HepG2 (cell line): ENCODE data around the gene ITGB7. TPM values are rescaled to one million over a fixed set of nuclear protein-coding genes. Genes with fewer than 3 reads are reported as not detected.

Experiments
- ERF ChIP-seq: IDR thresholded peaks from 2 replicates; pipeline ENCODE4 v1.6.1; 2018; ENCODE audit warnings: missing biosample characterization, missing genetic modification reagents
- HCFC1 ChIP-seq: fragments of 150-350 bp; IDR thresholded peaks from 2 replicates; pipeline ENCODE4 v1.6.1; 2014; ENCODE audit warnings: low read depth, low read length
- HNF4A ChIP-seq: sonication (generic); formaldehyde crosslinking; IDR thresholded peaks from 2 replicates; pipeline ENCODE4 v1.4.0; 2020; ENCODE audit warnings: missing genetic modification reagents
- NCOA1 ChIP-seq: sonication (generic); formaldehyde crosslinking; IDR thresholded peaks from 2 replicates; pipeline ENCODE4 v1.9.0; 2021; ENCODE audit warnings: missing genetic modification reagents
- PITX1 ChIP-seq: sonication (generic); formaldehyde crosslinking; IDR thresholded peaks from 2 replicates; pipeline ENCODE4 v1.5.1; 2020; ENCODE audit warnings: mild to moderate bottlenecking, missing genetic modification reagents
- RFX5 ChIP-seq: IDR thresholded peaks from 2 replicates; pipeline ENCODE4 v1.6.1; 2011; ENCODE audit warnings: low read depth, low read length, improper control_type of control experiment
- SAFB2 ChIP-seq: sonication (generic); formaldehyde crosslinking; IDR thresholded peaks from 2 replicates; pipeline ENCODE4 v1.5.1; 2020; ENCODE audit warnings: missing genetic modification reagents, low read depth, mild to moderate bottlenecking, borderline replicate concordance
- SMC3 ChIP-seq: IDR thresholded peaks from 2 replicates; pipeline ENCODE4 v1.6.1; 2011; ENCODE audit warnings: low read length, improper control_type of control experiment
- SP140L ChIP-seq: sonication (generic); formaldehyde crosslinking; IDR thresholded peaks from 2 replicates; pipeline ENCODE4 v1.4.0; 2020; ENCODE audit warnings: missing genetic modification reagents, borderline replicate concordance
- YY1 ChIP-seq: IDR thresholded peaks from 2 replicates; pipeline ENCODE4 v1.6.1; 2011; ENCODE audit warnings: low read length, low read depth, moderate library complexity, mild to moderate bottlenecking; ENCODE audit not compliant: insufficient read depth, insufficient replicate concordance
- ZC3H13 ChIP-seq: sonication (generic); formaldehyde crosslinking; IDR thresholded peaks from 2 replicates; pipeline ENCODE4 v1.8.1; 2023; ENCODE audit warnings: mild to moderate bottlenecking, missing genetic modification reagents, moderate library complexity
- ZNF225 ChIP-seq: sonication (generic); formaldehyde crosslinking; IDR thresholded peaks from 2 replicates; pipeline ENCODE4 v1.4.0; 2020; ENCODE audit warnings: mild to moderate bottlenecking, missing genetic modification reagents
- ZNF280D ChIP-seq: sonication (generic); formaldehyde crosslinking; IDR thresholded peaks from 2 replicates; pipeline ENCODE4 v1.5.1; 2020; ENCODE audit warnings: mild to moderate bottlenecking, missing genetic modification reagents
- ZNF331 ChIP-seq: sonication (generic); formaldehyde crosslinking; IDR thresholded peaks from 2 replicates; pipeline ENCODE4 v1.4.0; 2020; ENCODE audit warnings: missing genetic modification reagents
- ZNF614 ChIP-seq: IDR thresholded peaks from 2 replicates; pipeline ENCODE4 v1.6.1; 2018; ENCODE audit warnings: missing biosample characterization, missing genetic modification reagents, inconsistent platforms, borderline replicate concordance
- ZNF619 ChIP-seq: sonication (generic); formaldehyde crosslinking; IDR thresholded peaks from 2 replicates; pipeline ENCODE4 v1.4.0; 2020; ENCODE audit warnings: mild to moderate bottlenecking, missing genetic modification reagents
- polyA plus RNA-seq, 8 experiments: library from polyadenylated mRNA; depleted of rRNA in 3 of 8; stranded (reverse) in 7 of 8; unstranded in 1 of 8; fragments of >200 nt; fragmentation: Illumina TruSeq in 4 of 8; extraction: Trizol in 4 of 8; gene quantifications; 2 replicates each; pipeline versions ENCODE4 v1.2.1 to v1.2.3, GENCODE V29; 2011 to 2016; ENCODE audit warnings: low read depth in 4 of 8, missing spikeins in 1 of 8, mixed read lengths in 1 of 8; ENCODE audit not compliant: insufficient read depth in 1 of 8
- total RNA-seq, 5 experiments: library from RNA; depleted of rRNA; stranded (reverse); fragments of >200 nt; fragmentation: Illumina TruSeq; extraction: Trizol; gene quantifications; 2 replicates each; pipeline ENCODE4 v1.2.3, GENCODE V29; 2016; ENCODE audit warnings: low read depth in 1 of 5
- TF ChIP-seq, protein P1 (sequence below): sonication (generic); formaldehyde crosslinking; IDR thresholded peaks from 2 replicates; pipeline ENCODE4 v1.4.0; 2020; ENCODE audit warnings: missing genetic modification reagents
- TF ChIP-seq, protein P2 (sequence below): sonication (generic); formaldehyde crosslinking; IDR thresholded peaks from 2 replicates; pipeline ENCODE4 v1.4.0; 2020; ENCODE audit warnings: mild to moderate bottlenecking, missing genetic modification reagents
- TF ChIP-seq, protein P3 (sequence below): IDR thresholded peaks from 2 replicates; pipeline ENCODE4 v1.6.1; 2016; ENCODE audit warnings: low read depth, control low read depth

ITGB7 gene
- total and polyA plus RNA-seq, 2 of the 13 experiments (the other 11 are each of a cell fraction or from before 2014, with no cell fraction given): 0.16 to 0.18 TPM

- TF ChIP-seq, protein P1, sequence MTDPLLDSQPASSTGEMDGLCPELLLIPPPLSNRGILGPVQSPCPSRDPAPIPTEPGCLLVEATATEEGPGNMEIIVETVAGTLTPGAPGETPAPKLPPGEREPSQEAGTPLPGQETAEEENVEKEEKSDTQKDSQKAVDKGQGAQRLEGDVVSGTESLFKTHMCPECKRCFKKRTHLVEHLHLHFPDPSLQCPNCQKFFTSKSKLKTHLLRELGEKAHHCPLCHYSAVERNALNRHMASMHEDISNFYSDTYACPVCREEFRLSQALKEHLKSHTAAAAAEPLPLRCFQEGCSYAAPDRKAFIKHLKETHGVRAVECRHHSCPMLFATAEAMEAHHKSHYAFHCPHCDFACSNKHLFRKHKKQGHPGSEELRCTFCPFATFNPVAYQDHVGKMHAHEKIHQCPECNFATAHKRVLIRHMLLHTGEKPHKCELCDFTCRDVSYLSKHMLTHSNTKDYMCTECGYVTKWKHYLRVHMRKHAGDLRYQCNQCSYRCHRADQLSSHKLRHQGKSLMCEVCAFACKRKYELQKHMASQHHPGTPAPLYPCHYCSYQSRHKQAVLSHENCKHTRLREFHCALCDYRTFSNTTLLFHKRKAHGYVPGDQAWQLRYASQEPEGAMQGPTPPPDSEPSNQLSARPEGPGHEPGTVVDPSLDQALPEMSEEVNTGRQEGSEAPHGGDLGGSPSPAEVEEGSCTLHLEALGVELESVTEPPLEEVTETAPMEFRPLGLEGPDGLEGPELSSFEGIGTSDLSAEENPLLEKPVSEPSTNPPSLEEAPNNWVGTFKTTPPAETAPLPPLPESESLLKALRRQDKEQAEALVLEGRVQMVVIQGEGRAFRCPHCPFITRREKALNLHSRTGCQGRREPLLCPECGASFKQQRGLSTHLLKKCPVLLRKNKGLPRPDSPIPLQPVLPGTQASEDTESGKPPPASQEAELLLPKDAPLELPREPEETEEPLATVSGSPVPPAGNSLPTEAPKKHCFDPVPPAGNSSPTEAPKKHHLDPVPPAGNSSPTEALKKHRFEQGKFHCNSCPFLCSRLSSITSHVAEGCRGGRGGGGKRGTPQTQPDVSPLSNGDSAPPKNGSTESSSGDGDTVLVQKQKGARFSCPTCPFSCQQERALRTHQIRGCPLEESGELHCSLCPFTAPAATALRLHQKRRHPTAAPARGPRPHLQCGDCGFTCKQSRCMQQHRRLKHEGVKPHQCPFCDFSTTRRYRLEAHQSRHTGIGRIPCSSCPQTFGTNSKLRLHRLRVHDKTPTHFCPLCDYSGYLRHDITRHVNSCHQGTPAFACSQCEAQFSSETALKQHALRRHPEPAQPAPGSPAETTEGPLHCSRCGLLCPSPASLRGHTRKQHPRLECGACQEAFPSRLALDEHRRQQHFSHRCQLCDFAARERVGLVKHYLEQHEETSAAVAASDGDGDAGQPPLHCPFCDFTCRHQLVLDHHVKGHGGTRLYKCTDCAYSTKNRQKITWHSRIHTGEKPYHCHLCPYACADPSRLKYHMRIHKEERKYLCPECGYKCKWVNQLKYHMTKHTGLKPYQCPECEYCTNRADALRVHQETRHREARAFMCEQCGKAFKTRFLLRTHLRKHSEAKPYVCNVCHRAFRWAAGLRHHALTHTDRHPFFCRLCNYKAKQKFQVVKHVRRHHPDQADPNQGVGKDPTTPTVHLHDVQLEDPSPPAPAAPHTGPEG (CRISPR knock-in tag): no peak
- no peak for TF ChIP-seq HNF4A (CRISPR knock-in tag)
- no peak for TF ChIP-seq NCOA1 (CRISPR knock-in tag)
- 0 out of 2 replicates have a peak, but pooled peaks have one; percentile 34 for TF ChIP-seq HCFC1
- no peak for TF ChIP-seq SAFB2 (CRISPR knock-in tag)
- TF ChIP-seq ZNF619: peak; percentile 51; the same call in 1 of the 2 replicates
- TF ChIP-seq ZNF331 (CRISPR knock-in tag): 0 out of 2 replicates have a peak, but pooled peaks have one; percentile 22
- TF ChIP-seq YY1: peak; percentile 68
- 0 out of 2 replicates have a peak, but pooled peaks have one; percentile 42 for TF ChIP-seq RFX5
- TF ChIP-seq, protein P2, sequence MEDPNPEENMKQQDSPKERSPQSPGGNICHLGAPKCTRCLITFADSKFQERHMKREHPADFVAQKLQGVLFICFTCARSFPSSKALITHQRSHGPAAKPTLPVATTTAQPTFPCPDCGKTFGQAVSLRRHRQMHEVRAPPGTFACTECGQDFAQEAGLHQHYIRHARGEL (CRISPR knock-in tag): 0 out of 2 replicates have a peak, but pooled peaks have one; percentile 26
- TF ChIP-seq PITX1: peak; percentile 44; the same call in 1 of the 2 replicates
- TF ChIP-seq ZNF614: peak; percentile 57; the same call in 1 of the 2 replicates
- no peak for TF ChIP-seq SP140L (CRISPR knock-in tag)
- 0 out of 2 replicates have a peak, but pooled peaks have one; percentile 49 for TF ChIP-seq ERF
- 0 out of 2 replicates have a peak, but pooled peaks have one; percentile 26 for TF ChIP-seq ZNF280D (CRISPR knock-in tag)
- TF ChIP-seq ZNF225 (CRISPR knock-in tag): 0 out of 2 replicates have a peak, but pooled peaks have one; percentile 69
- TF ChIP-seq, protein P3, sequence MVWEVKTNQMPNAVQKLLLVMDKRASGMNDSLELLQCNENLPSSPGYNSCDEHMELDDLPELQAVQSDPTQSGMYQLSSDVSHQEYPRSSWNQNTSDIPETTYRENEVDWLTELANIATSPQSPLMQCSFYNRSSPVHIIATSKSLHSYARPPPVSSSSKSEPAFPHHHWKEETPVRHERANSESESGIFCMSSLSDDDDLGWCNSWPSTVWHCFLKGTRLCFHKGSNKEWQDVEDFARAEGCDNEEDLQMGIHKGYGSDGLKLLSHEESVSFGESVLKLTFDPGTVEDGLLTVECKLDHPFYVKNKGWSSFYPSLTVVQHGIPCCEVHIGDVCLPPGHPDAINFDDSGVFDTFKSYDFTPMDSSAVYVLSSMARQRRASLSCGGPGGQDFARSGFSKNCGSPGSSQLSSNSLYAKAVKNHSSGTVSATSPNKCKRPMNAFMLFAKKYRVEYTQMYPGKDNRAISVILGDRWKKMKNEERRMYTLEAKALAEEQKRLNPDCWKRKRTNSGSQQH: 0 out of 2 replicates have a peak, but pooled peaks have one; percentile 55
- no peak for TF ChIP-seq ZC3H13 (CRISPR knock-in tag)
- TF ChIP-seq SMC3: peak; percentile 67
These were observed 6.3 kb upstream of the ITGB7 start (continued) for GRCh38 chr12:53213348-53213747.
